Brain pericyte (primary cell): ENCODE results near the gene B3GLCT.
"Not testable (repeated sequence)": the region's sequence is repeated elsewhere in the genome, so short reads cannot be mapped to it uniquely, and the experiment has no call there.

Source experiments
- DNase-seq: peaks from one replicate; pipeline ENCODE4 v3.0.0-alpha.2; 2012; ENCODE audit warnings: low read depth, low spot score

B3GLCT gene

DNA sequence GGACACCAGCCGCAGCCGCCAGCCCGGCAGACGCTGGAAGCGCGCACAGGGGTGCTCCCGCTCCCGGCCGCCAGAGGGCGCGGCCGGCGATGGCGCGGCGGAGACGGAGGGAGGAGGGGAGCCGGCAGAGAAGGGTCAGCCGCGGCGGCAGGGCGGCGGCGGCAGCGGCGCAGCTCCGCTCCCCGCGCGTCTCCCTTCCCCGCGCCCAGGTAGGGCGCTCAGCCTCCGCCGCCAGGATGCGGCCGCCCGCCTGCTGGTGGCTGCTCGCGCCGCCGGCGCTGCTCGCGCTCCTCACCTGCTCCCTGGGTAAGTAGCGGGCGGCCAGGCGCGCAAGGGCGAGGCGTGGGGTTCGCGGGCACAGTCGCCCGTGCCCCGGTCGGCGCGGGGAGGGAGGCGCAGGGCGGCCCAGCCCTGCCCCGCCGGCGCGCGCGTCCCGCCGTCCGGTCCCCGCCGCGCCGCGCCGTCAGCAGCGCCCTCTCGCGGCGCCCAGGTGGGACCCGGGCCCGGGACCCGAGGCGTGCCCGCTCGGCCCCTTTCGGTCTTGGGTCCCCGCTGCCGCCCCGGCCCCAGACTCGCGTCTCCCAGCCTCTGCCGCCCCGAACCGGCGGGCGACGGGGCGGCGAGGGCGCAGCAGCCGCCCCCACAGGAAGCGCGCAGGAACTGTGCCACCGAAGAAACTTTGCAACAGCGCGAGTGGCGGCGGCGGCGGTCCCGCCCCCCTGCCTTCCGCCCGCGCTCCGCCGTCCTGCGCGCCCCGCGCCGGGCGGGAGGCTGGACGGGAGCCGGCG, at the start of gene B3GLCT:
TSS of gene B3GLCT (plus strand) at position 127 of the 788 bp plus-strand sequence. CDS start at position 237, 110 bp downstream.
- no peak for DNase-seq

DNA sequence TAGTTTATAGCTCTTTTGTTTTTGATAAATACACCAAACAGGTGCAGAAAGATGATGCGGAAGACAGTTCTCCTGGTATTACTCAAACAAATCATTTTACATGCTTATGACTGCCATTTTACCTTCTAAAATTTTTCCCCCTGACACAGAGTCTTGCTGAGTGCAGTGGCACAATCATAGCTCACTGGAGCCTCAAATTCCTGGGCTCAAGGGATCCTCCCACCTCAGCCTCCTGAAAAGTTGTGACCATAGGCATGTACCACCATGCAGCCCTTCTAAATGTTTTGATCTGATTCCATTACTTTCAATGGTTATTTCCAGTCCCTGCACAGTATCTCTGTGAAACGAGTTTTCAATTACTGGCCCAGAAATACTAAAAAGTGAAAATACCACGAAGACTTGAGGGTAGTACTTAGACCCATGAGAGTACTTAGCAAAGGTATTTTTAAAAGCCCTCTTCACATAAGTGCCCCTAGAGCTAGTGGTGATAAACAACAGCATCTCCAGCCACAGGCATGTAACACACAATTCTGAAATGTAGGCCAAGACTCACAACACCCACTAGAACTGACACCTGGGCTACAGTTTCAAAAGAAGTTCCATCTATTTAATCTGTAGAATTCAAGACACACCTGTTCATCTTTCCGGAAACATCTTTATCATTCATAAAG, 49.3 kb upstream of the B3GLCT start:
- no peak for DNase-seq

DNA sequence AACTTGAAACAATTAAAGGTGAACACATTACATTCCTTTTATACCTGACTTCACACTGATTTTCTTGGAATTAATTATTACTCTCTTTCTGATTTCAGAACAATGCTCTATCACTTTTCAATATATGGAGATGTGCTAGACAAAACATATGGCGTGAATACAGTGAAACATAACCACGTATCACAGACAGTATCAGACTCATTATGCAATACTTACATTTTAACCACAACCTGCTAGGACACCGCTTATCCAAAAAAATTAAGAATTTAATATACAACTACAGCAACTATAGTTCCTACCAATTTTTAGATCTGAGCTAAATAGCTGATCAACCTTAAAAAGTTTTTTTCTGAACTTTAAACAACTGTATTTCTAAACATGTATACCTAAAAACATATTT, 47.9 kb upstream of the B3GLCT start:
- DNase-seq, result no peak

DNA sequence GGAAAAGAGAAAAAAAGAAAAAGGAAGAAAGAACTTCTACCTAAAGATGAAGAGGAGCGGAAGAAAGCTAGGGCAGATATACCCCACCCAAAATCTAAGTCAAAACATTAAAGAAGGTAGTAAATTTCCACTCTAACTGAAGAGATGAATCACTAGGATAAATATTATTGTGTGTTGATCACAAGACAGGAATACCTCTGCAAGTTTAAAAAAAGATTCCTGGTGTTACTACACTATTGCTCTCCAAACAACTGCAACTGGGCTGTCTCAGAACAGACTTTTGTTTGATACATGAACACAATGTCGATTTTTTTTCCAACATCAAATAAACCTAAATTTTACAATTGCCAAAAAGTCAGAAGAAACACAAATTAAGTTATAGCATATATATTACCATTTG, 44.8 kb upstream of the B3GLCT start:
- no peak for DNase-seq

DNA sequence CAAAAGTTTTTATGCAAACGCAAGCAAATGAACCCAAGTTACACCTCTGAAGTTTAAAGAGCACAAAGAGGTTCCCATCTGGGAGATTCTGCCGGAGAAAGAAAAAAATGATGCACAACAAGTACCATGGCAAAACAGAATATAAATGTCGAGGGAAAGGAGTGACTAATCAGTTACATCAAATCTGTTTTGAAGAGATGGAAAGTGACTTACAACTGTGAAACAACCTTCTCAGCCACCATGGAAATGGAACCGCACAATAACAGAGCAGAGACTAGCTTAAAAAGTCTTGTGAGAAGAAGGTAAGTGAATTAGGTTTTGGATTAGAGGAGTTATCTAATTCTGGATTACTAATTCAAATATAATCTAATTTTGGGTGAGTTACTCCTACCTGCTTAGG, 40.5 kb upstream of the B3GLCT start:
- no peak for DNase-seq

DNA sequence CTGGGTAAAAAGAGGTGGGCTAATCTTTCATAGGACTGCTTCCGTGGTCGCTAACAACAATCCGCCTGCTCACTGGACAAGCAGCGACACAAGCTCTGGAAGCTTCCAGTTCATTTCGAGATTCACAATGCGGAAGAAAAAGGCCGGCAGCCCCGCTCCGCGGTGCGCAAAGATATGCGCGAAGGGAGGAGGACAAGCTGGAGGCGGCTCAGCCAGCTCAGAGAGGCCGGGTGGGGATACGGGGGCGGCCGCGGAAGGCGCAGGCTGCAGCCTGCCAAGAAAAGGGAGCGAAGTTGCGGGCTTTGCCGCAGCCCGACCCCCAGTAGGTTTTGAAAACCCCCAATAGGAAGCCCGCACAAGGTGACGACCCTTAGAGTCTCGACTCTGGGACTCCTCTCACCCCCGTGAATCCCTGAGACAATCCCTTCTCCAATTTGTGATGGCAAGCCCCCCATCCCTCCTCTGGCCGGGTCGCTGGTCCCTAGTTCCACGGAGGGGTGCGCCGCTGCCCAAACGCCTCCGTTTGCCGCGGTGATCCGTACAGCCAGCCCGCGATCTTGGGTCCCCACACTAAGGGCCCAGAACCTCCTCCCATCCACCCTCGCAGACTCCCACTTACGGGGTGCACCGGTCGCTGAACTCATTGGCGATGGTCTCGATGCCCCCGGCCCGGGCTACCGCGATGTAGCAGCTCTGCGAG, 38.8 kb upstream of the B3GLCT start:
- DNase-seq, result no peak

DNA sequence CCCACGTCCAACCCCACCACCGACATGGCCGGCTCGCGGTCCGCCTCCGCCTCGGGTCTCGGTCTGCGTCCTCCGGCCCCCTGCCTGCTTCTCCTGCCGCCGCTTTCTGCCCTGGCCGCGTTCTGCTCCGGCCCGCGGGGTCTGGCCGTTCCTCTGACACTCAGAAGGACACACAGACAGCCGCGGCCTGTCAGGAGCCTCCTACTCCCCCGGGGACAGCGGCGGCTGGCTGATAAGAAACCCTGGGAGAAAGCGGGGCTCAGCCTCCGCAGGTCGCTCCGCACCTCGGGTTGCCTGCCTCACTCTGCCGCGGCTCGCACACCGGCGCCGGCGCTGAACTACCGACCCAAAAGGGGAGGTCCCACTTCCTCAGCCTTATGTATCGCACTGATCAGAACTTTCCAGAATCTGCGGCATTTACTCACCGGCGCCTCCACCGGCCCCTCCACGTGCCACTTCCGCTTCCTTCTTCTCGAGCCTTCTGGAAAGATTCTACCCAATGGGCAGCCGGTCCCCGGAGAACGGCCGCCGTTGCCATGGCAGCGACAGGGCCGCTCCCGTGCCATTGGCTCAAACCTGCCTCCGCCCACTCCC, 38.1 kb upstream of the B3GLCT start, which contains the start of gene HSPH1:
TSS of gene HSPH1 (minus strand) at position 348 of the 594 bp plus-strand sequence. CDS start at position 26, 322 bp downstream.
- DNase-seq, result peak; percentile 88

DNA sequence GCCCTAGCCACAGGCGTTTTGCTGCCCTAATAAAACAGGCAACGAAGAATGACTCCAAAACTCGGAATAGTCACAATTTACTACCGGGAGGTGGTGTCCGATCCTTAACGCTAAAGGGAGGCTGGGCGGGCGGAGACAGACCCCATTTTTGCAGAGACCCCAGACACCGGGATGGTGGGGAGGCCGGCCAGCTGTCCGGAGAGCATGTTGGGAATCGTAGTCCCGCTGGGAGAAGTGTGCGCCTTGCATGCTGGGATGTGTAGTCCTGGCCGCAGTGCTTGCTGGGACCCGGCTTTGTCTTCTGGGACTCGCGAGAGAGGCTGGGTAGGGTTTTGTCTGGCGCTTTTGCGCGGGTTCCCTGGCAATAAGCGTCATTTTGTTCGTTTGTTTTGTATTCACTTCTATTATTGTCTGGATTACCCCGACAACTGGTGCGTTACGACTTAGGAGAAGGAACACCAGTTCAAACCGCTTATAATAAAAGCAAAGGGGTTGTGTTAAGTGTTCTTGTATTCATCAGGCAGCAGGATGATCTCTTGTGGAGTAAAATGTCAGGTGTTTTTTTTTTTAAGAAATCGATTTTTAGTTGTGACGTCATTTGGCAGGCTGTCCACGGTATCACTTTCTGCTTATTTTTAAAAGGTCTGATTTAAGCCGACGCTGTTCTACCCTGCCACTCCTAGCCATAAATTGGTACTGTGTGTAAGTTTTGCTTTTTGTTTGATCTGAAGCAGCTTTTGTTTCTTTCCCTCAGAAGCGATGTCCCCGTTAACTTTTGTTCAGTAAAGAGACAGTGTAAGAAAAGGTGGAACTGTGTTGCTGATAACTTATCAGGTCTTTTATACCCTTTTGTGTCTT, 37.4 kb upstream of the B3GLCT start:
- DNase-seq, result peak; percentile 93

DNA sequence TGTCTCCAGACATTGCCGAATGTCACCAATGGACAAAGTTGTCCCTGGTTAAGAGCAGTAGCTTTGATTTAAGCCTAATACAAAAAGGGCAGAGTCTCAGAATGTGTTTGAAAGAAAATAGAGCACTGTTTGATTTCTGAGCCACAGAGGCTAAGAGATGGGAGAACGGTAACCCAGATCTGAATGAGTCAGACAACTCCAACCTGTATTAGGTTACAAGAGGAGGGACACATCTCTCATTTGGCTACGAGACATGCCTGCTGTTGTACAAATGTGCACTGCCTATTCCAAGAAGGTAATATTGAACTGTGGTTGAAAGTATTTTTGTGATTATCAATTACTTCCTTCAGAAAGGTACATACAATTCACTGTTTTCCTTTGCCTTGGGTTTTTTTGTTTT, 33.2 kb upstream of the B3GLCT start:
- no peak for DNase-seq

DNA sequence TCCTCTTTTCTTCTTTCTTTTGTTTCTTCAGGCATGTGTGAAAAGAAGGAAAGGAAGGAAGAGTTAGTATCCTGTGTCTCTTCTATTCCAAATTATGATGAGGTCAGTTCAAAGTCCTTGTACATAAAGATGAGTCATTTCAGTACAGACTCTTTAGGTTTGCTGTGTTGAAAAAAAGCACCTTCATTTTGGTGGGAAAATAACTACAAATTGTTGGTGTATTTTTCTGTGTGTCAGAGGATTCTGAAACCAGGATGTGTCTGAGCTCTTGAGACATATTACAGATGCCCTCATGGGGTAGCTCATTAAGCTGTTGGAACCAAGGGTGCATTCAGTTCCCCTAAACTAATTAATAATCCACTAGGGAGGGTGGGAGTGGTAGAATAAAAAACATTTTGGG, 32.3 kb upstream of the B3GLCT start:
- no peak for DNase-seq

DNA sequence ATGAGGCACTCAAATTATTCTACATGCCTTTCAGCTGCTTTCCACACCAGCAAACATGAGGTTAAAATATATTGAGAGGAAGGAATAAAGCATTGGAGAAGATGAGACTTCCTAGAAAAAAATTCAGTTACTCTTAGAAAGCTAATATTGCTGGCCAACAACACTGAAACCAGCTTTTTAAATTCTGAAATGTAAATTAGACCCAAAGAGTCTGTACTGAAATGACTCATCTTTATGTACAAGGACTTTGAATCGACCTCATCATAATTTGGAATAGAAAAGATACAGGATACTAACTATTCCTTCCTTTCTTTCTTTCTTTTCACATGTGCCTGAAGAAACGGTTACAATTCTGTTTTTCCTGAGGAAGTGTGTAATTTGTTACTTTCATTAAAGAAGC, 31.6 kb upstream of the B3GLCT start:
- no peak for DNase-seq

DNA sequence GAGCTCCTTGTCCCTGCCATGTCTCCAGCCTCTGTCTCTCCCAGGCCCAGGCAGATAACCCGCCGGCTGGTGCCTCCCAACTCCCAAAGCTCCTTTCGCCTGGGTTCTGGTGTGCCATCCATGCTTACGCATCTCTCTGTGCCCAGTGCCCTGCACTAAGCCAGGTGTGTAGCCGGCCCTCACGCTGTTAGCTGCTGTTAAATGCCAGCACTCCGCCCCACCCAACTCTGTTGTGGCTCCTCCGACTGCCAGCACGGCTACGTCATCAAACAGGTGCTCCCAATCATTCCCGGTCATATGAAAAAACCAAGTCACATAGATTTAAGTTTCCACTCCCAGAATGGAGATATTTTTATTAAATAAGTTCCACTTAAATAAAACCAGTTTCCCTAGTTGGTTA, 31.0 kb upstream of the B3GLCT start:
- no peak for DNase-seq

DNA sequence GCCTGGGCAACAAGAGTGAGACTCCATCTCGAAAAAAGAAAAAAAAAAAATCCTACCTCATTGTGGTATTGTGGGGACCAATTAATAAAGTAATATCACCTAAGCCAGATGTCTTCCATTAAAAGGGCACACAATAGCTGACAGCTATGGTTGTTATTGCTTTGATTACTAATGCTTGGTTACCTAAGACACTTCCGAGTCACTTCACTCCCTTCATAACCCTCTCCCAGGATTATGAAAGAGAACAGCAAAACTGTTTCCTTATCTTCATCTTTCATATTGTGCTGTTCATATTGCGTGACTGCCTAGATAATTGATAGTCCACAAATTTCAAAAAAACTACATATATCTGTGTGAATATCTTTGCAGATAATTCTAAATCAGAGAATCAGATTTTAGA, 27.8 kb upstream of the B3GLCT start:
- DNase-seq, result no peak

DNA sequence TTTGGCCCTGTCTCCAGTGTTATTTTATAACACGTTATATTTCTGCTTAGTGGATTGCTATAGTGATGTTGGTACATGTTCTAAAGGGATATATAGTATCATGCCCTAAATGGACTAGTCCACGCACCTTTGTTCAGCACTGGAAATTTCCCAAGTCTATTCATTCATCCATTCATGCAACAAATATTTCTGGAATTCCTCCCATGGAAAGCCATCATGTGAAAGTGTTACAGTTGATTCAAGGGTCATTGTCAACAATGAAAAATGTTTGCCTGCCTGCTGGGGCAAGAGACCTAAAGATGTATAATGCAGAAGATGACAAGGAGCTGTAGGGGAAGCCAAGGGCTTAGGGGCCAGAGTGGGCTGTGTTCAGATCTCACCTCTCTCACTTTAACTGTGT, 27.2 kb upstream of the B3GLCT start:
- no peak for DNase-seq

DNA sequence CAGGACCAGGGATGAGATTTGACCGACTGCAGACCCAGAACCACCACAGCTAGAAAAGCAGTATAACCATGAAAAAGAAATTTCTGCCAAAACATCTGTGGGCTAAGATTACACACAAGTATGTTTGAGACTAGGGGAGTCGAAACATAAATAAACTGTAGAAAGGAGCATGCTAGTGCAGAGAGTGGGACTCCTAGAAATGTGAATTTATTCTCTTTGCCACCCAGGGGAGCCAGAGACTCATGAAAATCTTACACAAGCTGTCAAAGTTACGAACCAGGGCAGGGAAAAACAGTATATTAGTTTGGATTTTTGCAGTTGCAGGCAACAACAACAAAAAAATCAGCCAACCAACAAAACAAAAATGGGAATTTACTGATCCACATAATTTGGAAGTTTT, 25.8 kb upstream of the B3GLCT start:
- DNase-seq, result no peak

DNA sequence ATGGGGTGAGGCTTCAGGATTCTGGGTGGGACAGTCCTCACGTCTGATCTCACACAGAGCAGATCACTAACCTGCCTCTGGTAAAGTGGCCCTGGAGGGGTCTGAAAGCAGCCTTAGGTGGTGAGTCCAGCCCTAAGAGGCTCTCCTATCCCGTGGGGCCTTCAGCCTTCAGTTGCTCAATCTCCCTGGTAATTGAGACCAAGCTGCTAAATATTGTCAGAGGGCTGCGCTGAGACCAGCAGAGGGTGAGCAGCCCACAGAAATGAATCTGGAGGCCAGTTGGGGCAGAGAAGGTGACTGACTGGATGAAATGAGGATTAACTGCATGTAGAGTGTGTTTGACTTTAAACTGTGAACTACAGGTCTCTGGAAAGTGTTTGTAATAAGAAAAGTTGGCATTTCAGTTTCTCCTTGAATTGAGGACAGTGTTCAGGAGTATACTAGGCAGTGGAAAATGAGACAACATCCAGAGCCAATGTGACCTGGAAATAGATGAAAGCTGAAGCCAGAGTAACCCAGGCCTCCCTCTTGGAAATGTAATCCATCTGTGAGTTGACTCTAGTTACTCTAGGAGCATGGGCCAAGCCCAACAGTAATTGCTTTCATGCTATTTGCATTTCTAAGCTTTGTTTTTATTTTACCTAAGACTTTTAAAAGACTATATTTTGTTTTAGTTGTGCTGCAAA, 23.8 kb upstream of the B3GLCT start:
- no peak for DNase-seq

DNA sequence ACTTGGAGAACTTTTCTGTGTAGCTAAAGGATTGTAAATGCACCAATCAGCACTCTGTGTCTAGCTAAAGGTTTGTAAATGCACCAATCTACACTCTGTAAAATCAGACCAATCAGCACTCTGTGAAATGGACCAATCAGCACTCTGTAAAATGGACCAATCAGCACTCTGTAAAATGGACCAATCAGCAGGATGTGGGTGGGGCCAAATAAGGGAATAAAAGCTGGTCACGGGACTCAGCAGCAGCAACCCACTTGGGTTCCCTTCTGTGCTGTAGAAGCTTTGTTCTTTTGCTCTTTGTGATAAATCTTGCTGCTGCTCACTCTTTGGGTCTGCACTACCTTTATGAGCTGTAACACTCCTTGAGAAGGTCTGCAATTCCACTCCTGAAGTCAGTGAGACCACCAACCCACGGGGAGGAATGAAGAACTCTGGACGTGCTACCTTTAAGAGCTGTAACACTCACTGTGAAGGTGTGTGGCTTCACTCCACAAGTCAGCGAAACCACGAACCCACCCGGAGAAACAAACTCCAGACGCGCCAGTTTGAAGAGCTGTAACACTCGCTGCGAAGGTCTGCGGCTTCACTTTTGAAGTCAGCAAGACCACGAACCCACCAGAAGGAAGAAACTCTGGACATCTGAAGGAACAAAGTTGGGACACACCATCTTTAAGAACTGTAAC, 21.8 kb upstream of the B3GLCT start:
- DNase-seq, result not testable (repeated sequence)

DNA sequence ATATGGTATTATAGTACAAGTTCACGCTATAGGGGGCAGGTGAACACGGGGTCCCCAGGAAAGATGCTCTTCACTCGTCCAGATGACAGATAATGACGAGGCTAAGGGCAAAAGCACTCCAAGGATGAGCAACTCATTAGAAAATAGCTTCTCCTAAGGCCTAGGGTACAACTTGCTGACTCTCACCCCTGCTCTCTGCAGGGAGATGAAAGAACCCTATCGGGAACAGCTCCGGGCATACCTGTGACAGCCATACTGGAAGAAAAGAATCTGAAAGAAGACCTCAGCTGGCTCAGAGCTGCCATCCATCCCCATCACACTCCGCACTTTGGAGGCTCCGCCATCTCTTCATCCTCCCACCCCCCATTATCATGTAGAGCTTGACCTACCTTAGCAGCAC, 20.5 kb upstream of the B3GLCT start:
- no peak for DNase-seq

DNA sequence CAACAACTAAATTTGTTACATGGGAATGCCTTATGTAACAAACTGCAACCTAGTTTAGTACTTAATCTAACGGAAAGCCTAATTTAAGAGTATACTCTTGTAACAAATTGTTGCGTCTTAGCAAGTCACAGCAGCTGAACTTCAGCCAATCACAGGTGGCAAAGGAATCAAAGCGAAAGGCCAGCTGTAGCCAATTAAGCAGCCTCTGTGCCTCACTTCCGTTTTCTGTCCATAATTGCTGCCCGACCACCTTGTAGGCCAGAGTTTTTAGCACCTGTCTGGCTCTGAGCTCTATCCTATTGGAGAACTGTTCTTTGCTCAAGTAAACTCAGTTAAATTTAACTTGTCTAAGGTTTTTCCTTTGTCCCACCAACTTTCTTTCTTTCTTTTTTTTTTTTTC, 20.0 kb upstream of the B3GLCT start:
- no peak for DNase-seq

DNA sequence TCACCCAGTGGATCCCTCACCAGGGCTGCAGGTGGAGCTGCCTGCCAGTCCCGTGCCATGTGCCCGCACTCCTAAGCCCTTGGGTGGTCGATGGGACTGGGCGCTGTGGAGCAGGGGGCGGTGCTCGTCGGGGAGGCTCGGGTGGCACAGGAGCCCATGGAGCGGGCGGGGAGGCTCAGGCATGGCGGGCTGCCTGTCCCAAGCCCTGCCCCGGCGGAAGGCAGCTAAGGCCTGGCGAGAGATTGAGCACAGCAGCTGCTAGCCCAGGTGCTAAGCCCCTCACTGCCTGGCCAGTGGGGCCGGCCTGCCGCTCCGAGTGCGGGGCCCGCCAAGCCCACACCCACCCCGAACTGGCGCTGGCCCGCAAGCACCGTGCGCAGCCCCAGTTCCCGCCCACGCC, 16.8 kb upstream of the B3GLCT start:
- DNase-seq, result no peak
